ENCODE results near the gene ADGRF3. TPM values are rescaled to one million over a fixed set of nuclear protein-coding genes. Genes with fewer than 3 reads are reported as not detected.
"Not testable (repeated sequence)": the region's sequence is repeated elsewhere in the genome, so short reads cannot be mapped to it uniquely, and the experiment has no call there.

Gene ADGRF3
- total RNA-seq, 2 donors from 2014 or later, result 2.1 to 7.4 TPM

DNA sequence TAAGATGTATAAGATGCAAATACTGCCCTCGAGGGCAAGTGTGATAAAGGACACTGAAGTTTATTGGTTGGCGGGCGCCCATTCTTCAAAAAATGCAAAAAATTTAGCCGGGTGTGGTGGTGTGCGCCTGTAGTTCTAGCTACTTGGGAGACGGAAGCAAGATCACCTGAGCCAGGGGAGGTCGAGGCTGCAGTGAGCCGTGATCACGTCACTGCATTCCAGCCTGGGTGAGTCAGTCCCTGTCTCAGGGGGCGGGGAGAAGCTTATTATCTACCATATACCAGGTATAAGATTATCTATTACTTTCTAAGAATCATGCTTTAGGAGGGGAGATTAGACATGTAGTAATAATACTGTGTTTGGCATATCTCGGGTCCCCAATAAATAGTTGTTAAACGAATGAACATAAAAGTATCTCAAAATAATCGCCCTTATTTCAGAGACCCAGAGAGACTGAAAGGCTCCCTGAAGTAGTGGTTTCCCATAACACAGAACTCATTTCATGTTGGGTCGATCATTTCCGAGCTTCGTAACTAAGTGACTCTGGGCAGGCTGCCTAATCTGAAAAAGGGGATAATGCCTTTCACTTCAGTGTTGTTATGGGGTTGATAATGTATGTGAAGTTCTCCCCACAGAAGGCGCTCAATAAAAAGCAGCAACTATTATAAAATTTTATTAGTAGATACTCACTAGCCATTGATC is 1.9 kb downstream of the ADGRF3 start:
- no peak for ATAC-seq
- Mint-ChIP-seq H3K27me3 (no peaks in the 10 kb centered on the region), H3K36me3 (peaks cover 6% of the 10 kb centered on the region), H3K4me3 (peak overlapping the region; percentile 98), H3K27ac (peak overlapping the region; percentile 90 to 97), H3K4me1 (ENCODE audit: low read depth in 2 of 2) (peaks cover 24 to 26% of the 10 kb centered on the region in 2 donors), H3K9me3 (no peaks in the 10 kb centered on the region)
- DNase-seq (ENCODE audit: low spot score), result no peak

GRCh38 chr2:26340831-26341230 is 5.8 kb downstream of the ADGRF3 start:
- Mint-ChIP-seq H3K27me3 (no peaks in the 10 kb centered on the region), H3K4me1 (ENCODE audit: low read depth in 2 of 2) (peaks cover 4 to 8% of the 10 kb centered on the region in 2 donors), H3K4me3 (no peak overlapping the region), H3K9me3 (no peaks in the 10 kb centered on the region), H3K27ac (no peak overlapping the region), H3K36me3 (no peaks in the 10 kb centered on the region)
- ATAC-seq (no peak), DNase-seq (ENCODE audit: low spot score) (no peak)

DNA sequence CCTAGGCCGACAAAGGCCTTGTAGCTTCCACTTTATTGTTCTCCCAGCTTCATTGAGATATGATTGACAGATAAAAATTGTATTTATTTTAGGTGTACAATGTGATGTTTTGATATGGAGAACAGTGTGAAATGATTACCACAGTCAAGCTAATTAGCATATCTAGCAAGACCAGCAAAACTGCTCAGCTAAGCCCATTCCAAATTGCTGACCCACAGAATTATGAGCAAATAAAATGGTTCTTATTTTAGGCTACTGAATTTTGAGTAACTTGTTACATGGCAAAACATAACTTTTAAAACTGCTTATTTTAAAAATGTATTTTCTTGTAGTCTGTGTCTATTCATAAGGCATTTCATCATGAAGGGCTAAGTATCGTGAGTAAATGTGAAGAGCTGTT is 9.3 kb downstream of the ADGRF3 start:
- ATAC-seq (no peak), DNase-seq (ENCODE audit: low spot score) (no peak)
- H3K9me3 Mint-ChIP-seq, result no peaks in the 10 kb centered on the region
- no peaks in the 10 kb centered on the region for H3K4me1 Mint-ChIP-seq (ENCODE audit: low read depth in 2 of 2)
- H3K4me3 Mint-ChIP-seq, result no peak overlapping the region
- no peak overlapping the region for H3K27ac Mint-ChIP-seq
- H3K36me3 Mint-ChIP-seq, result no peaks in the 10 kb centered on the region
- no peaks in the 10 kb centered on the region for H3K27me3 Mint-ChIP-seq

GRCh38 chr2:26336719-26337118 is 9.9 kb downstream of the ADGRF3 start:
- Mint-ChIP-seq H3K36me3 (no peaks in the 10 kb centered on the region), H3K27me3 (no peaks in the 10 kb centered on the region), H3K4me3 (no peak overlapping the region), H3K4me1 (ENCODE audit: low read depth in 2 of 2) (no peaks in the 10 kb centered on the region), H3K9me3 (no peaks in the 10 kb centered on the region), H3K27ac (no peak overlapping the region)
- DNase-seq (ENCODE audit: low spot score), result no peak
- ATAC-seq, result no peak

DNA sequence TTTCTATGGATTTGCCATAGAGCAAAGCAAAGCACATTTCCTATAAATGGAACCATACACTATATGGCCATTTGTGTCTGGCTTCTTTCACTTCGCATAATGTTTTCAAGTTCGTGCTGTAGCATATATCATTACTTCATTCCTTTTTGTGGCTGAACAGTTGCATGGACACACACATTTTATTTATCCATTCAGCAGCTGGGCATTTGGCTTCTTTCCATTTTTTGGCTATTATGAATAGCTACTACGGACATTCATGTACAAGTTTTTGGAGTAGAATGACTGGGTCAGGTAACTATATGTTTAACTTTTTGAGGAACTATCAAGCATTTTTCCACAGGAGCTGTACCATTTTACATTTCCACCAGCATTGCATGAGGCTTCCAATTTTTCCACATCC is 11.4 kb downstream of the ADGRF3 start:
- no peak for ATAC-seq
- Mint-ChIP-seq H3K27me3 (no peaks in the 10 kb centered on the region), H3K27ac (no peak overlapping the region), H3K36me3 (no peaks in the 10 kb centered on the region), H3K9me3 (no peaks in the 10 kb centered on the region), H3K4me1 (ENCODE audit: low read depth in 2 of 2) (peaks cover 2 to 3% of the 10 kb centered on the region in 2 donors), H3K4me3 (no peak overlapping the region)
- DNase-seq (ENCODE audit: low spot score), result no peak

DNA sequence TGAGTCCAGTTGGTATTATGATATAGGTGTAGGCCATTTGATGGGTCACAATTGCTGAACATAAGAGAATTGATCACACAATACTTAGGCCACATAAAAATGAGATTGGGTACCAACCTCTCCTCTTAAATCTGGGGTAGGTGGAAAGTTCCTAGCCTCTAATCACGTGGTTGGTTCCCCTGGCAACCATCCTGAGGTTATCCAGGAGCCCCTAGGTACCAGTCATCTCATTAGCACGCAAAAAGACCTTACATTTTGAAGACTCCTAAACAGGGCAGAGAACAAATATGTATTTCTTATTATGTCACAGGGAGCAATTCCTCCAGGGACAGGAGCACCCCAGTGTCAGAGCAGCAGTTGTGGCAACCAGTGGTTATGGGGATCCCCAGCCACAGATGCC is 13.3 kb downstream of the ADGRF3 start:
- ATAC-seq (no peak), DNase-seq (ENCODE audit: low spot score) (no peak)
- Mint-ChIP-seq H3K27me3 (no peaks in the 10 kb centered on the region), H3K4me1 (ENCODE audit: low read depth in 2 of 2) (peaks cover 8 to 11% of the 10 kb centered on the region in 2 donors), H3K36me3 (no peaks in the 10 kb centered on the region), H3K4me3 (no peak overlapping the region), H3K9me3 (no peaks in the 10 kb centered on the region), H3K27ac (no peak overlapping the region)

- H3K4me3 Mint-ChIP-seq; H3K27ac Mint-ChIP-seq; DNase-seq (ENCODE audit: low spot score); H3K9me3 Mint-ChIP-seq; ATAC-seq; H3K36me3 Mint-ChIP-seq; H3K27me3 Mint-ChIP-seq: not testable (repeated sequence)
- H3K4me1 Mint-ChIP-seq (ENCODE audit: low read depth in 2 of 2), result peaks cover 8 to 11% of the 10 kb centered on the region in 2 donors
These were observed 15.3 kb downstream of the ADGRF3 start for GRCh38 chr2:26331321-26331720.

- Mint-ChIP-seq H3K36me3 (no peaks in the 10 kb centered on the region), H3K27ac (no peak overlapping the region), H3K4me1 (ENCODE audit: low read depth in 2 of 2) (peaks cover 8 to 11% of the 10 kb centered on the region in 2 donors), H3K4me3 (no peak overlapping the region), H3K27me3 (no peaks in the 10 kb centered on the region), H3K9me3 (no peaks in the 10 kb centered on the region)
- ATAC-seq, result no peak
- DNase-seq (ENCODE audit: low spot score), result no peak
These were observed 16.0 kb downstream of the ADGRF3 start for GRCh38 chr2:26330604-26331003.

- H3K4me3 Mint-ChIP-seq, result peak overlapping the region; percentile 32
These were observed 16.5 kb downstream of the ADGRF3 start for GRCh38 chr2:26330114-26330549.

GRCh38 chr2:26329083-26329482 is 17.5 kb downstream of the ADGRF3 start:
- not testable (repeated sequence) for H3K27me3 Mint-ChIP-seq; H3K36me3 Mint-ChIP-seq; ATAC-seq; H3K27ac Mint-ChIP-seq; H3K4me3 Mint-ChIP-seq; H3K9me3 Mint-ChIP-seq; DNase-seq (ENCODE audit: low spot score)
- H3K4me1 Mint-ChIP-seq (ENCODE audit: low read depth in 2 of 2), result peaks cover 8 to 11% of the 10 kb centered on the region in 2 donors

More at GRCh38 chr2:26330114-26330549, 16.5 kb downstream of the ADGRF3 start:
- peaks cover 8 to 11% of the 10 kb centered on the region in 2 donors for H3K4me1 Mint-ChIP-seq (ENCODE audit: low read depth in 2 of 2)
- no peak overlapping the region for H3K27ac Mint-ChIP-seq
- H3K27me3 Mint-ChIP-seq, result no peaks in the 10 kb centered on the region
- H3K9me3 Mint-ChIP-seq, result no peaks in the 10 kb centered on the region
- H3K36me3 Mint-ChIP-seq, result no peaks in the 10 kb centered on the region
- DNase-seq (ENCODE audit: low spot score) (peak; percentile 77), ATAC-seq (peak; percentile 89 to 90)

DNA sequence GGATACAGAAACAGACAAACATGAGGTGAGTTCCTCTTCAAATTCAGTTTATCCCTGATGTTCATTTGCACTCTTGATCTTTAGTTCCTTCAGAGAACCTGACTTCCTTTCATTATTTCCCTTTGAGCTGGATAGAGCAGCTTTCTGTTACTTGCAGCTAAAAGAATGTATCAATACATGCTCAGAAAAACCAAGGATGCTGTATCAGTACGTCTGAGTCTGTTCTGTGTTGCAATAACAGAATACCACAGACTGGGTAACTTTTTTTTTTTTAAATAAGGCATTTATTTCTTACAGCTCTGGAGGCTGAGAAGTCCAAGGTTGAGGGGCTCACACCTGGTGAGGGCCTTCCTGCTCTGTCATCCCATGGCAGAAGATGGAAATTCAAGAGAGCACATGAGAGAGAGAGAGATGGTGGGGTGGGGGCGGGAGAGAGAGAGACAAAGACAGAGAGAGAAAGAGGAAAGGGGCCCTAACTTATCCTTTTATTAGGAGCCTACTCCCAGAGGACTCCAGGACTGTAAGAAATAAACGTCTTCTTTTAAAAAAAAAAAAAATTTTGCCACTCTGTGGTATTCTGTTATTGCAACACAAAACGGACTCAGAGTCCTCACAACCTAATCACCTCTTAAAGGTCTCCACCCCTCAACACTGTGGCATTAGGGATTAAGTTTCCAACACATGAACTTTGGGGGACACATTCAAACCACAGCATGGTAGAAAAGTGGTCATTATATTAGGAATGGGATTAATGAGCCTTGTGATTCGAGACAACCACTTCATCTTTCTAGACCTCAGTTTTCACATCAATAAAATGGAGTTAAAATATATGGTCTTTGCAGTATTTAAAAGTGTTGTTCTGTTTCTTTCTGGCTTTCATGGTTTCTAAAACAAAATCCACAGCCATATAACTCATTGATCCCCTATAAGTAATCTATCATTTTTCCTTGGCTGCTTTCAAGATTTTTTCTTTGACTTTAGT is 19.0 kb downstream of the ADGRF3 start:
- ATAC-seq (no peak), DNase-seq (ENCODE audit: low spot score) (no peak)
- Mint-ChIP-seq H3K27ac (no peak overlapping the region), H3K4me1 (ENCODE audit: low read depth in 2 of 2) (peaks cover 8 to 11% of the 10 kb centered on the region in 2 donors), H3K9me3 (no peaks in the 10 kb centered on the region), H3K36me3 (no peaks in the 10 kb centered on the region), H3K4me3 (no peak overlapping the region), H3K27me3 (no peaks in the 10 kb centered on the region)

- H3K27ac Mint-ChIP-seq, result no peak overlapping the region
- no peaks in the 10 kb centered on the region for H3K36me3 Mint-ChIP-seq
- H3K9me3 Mint-ChIP-seq, result no peaks in the 10 kb centered on the region
- DNase-seq (ENCODE audit: low spot score) (no peak), ATAC-seq (no peak)
- H3K4me3 Mint-ChIP-seq, result no peak overlapping the region
- H3K27me3 Mint-ChIP-seq, result no peaks in the 10 kb centered on the region
- H3K4me1 Mint-ChIP-seq (ENCODE audit: low read depth in 2 of 2), result peaks cover 8 to 11% of the 10 kb centered on the region in 2 donors
These were observed 20.1 kb downstream of the ADGRF3 start for GRCh38 chr2:26326514-26326913.

DNA sequence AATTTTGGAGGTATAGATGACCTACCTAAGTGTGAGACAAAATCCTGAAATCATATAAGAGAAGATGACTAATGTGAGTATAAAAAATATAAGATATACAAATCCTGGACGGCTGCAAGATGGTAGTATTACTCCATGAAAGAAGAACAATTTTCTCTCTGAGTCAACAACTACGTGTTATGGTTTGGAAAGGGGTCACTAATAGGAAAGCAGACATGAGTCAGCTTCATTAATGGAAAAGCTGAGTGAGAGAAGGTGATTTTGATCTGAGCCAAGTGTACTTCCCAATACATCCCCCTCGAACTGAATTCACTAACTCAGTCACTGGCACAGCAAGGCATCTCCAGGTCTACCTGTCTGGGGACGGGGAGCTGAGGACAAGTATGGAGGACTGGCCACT is 20.7 kb downstream of the ADGRF3 start:
- Mint-ChIP-seq H3K36me3 (no peaks in the 10 kb centered on the region), H3K4me3 (no peak overlapping the region), H3K27me3 (no peaks in the 10 kb centered on the region), H3K9me3 (no peaks in the 10 kb centered on the region), H3K27ac (no peak overlapping the region), H3K4me1 (ENCODE audit: low read depth in 2 of 2) (peaks cover 8 to 11% of the 10 kb centered on the region in 2 donors)
- DNase-seq (ENCODE audit: low spot score) (no peak), ATAC-seq (no peak)

DNA sequence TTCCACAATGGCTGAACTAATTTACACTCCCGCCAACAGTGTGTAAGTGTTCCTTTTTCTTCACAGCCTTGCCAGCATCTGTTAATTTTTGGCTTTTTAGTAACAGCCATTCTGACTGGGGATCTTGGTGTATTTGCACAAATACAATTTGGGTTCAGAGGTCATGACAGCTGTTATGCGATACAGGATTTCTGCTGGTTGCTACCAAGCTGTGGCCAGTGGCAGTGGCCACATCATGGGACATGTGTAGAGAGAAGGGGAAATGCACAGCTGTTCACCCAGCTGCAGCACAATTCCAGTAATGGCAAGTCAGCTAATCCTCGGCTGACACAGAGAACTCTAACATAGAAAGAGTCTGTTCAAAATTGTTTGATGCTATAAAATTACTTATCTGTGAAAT is 21.7 kb downstream of the ADGRF3 start:
- ATAC-seq (no peak), DNase-seq (ENCODE audit: low spot score) (no peak)
- Mint-ChIP-seq H3K36me3 (no peaks in the 10 kb centered on the region), H3K4me3 (no peak overlapping the region), H3K9me3 (no peaks in the 10 kb centered on the region), H3K27ac (no peak overlapping the region), H3K27me3 (no peaks in the 10 kb centered on the region), H3K4me1 (ENCODE audit: low read depth in 2 of 2) (peaks cover 3 to 5% of the 10 kb centered on the region in 2 donors)

All from natural killer cell treated with Interleukin-12 subunit alpha and Interleukin-12 subunit beta and Interleukin-15 and Interleukin-18, amount 100 ng/mL, for 72 hours (primary cell).